ENCODE measurements around the gene MAPK8IP3. TPM values are rescaled to one million over a fixed set of nuclear protein-coding genes. Genes with fewer than 3 reads are reported as not detected.
"Not testable (repeated sequence)": the region's sequence is repeated elsewhere in the genome, so short reads cannot be mapped to it uniquely, and the experiment has no call there.

Gene MAPK8IP3
- total RNA-seq, 1 donor from 2014 or later: 147 TPM

DNA sequence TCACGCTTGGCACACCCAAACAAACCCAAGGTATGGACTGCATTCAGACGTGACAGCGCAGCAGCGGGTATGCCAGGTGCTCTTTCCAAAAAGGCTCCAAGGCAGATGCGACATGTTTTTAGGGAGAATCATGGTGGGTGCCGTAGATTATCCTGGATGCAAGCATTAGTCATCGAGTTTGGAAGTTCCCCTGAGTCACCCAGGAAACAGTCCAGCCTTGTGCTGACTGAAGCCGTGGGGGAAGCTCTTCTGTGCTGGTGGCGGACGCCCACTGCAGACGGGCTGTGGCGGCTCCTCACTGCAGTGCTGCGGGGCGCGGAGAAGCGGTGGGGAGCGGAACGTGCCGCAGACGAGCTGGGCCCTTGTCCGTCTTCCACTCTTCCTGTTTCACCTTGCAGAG, 14.0 kb upstream of the MAPK8IP3 start:
- DNase-seq (ENCODE audit: low spot score): no peak
- Mint-ChIP-seq H3K4me1 (ENCODE audit: unreplicated experiment) (no peaks in the 10 kb centered on the region), H3K4me3 (ENCODE audit: unreplicated experiment) (no peak overlapping the region), H3K36me3 (ENCODE audit: low read depth, unreplicated experiment) (peaks cover 54% of the 10 kb centered on the region), H3K27me3 (ENCODE audit: unreplicated experiment) (peaks cover 1% of the 10 kb centered on the region), H3K9me3 (ENCODE audit: unreplicated experiment) (no peaks in the 10 kb centered on the region), H3K27ac (ENCODE audit: unreplicated experiment) (no peak overlapping the region)
- TF ChIP-seq, protein P1, sequence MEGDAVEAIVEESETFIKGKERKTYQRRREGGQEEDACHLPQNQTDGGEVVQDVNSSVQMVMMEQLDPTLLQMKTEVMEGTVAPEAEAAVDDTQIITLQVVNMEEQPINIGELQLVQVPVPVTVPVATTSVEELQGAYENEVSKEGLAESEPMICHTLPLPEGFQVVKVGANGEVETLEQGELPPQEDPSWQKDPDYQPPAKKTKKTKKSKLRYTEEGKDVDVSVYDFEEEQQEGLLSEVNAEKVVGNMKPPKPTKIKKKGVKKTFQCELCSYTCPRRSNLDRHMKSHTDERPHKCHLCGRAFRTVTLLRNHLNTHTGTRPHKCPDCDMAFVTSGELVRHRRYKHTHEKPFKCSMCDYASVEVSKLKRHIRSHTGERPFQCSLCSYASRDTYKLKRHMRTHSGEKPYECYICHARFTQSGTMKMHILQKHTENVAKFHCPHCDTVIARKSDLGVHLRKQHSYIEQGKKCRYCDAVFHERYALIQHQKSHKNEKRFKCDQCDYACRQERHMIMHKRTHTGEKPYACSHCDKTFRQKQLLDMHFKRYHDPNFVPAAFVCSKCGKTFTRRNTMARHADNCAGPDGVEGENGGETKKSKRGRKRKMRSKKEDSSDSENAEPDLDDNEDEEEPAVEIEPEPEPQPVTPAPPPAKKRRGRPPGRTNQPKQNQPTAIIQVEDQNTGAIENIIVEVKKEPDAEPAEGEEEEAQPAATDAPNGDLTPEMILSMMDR (IDR thresholded peaks at IDR 0.05; ENCODE audit: unreplicated experiment): no peak

DNA sequence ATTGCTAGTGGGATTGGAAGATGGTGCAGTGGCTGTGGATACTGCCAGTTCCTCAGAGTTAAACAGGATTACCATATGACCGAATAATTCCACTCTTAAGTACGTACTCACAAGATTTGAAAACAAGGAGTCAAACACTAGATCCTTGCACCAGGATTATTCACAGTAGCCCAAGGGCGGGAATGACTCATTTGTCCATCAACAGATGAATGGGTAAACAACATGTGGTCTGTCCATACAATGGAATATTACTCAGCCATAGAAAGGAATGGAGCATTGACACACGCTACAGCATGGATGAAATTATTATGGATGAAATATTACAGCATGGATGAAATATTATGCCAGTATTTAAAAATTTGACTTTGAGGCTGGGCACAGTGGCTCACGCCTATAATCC, 9.1 kb upstream of the MAPK8IP3 start:
- H3K4me1 Mint-ChIP-seq (ENCODE audit: unreplicated experiment): no peaks in the 10 kb centered on the region
- no peak overlapping the region for H3K4me3 Mint-ChIP-seq (ENCODE audit: unreplicated experiment)
- H3K9me3 Mint-ChIP-seq (ENCODE audit: unreplicated experiment): no peaks in the 10 kb centered on the region
- peaks cover 59% of the 10 kb centered on the region for H3K36me3 Mint-ChIP-seq (ENCODE audit: low read depth, unreplicated experiment)
- TF ChIP-seq, protein P1 (IDR thresholded peaks at IDR 0.05; ENCODE audit: unreplicated experiment): no peak
- H3K27ac Mint-ChIP-seq (ENCODE audit: unreplicated experiment): no peak overlapping the region
- H3K27me3 Mint-ChIP-seq (ENCODE audit: unreplicated experiment): peaks cover 1% of the 10 kb centered on the region
- no peak for DNase-seq (ENCODE audit: low spot score)

DNA sequence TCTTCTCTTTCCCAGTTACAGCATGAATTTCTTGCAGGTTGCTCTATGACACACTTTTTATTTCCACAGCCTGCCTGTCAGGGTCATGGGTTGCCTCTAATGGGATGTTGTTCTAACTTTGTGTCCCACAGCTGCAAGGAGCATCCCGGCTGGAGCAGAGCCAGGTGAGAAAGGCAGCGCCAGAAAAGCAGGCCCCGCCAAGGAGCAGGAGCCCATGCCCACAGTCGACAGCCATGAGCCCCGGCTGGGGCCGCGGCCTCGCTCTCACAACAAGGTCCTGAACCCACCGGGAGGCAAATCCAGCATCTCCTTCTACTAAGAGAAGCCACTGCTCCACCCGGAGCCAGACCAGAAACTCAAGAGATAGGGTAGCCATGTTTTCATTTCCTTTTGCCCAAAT, 7.3 kb upstream of the MAPK8IP3 start:
- no peaks in the 10 kb centered on the region for H3K4me1 Mint-ChIP-seq (ENCODE audit: unreplicated experiment)
- H3K27me3 Mint-ChIP-seq (ENCODE audit: unreplicated experiment): no peaks in the 10 kb centered on the region
- H3K4me3 Mint-ChIP-seq (ENCODE audit: unreplicated experiment): no peak overlapping the region
- no peak overlapping the region for H3K27ac Mint-ChIP-seq (ENCODE audit: unreplicated experiment)
- H3K36me3 Mint-ChIP-seq (ENCODE audit: low read depth, unreplicated experiment): peaks cover 57% of the 10 kb centered on the region
- no peak for DNase-seq (ENCODE audit: low spot score)
- TF ChIP-seq, protein P1 (IDR thresholded peaks at IDR 0.05; ENCODE audit: unreplicated experiment): no peak
- H3K9me3 Mint-ChIP-seq (ENCODE audit: unreplicated experiment): no peaks in the 10 kb centered on the region

DNA sequence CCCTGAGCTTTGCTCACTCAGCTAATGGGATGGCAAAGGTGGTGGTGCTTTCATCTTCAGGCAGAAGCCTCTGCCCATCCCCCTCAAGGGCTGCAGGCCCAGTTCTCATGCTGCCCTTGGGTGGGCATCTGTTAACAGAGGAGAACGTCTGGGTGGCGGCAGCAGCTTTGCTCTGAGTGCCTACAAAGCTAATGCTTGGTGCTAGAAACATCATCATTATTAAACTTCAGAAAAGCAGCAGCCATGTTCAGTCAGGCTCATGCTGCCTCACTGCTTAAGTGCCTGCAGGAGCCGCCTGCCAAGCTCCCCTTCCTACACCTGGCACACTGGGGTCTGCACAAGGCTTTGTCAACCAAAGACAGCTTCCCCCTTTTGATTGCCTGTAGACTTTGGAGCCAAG, 5.7 kb upstream of the MAPK8IP3 start:
- Mint-ChIP-seq H3K9me3 (ENCODE audit: unreplicated experiment) (no peaks in the 10 kb centered on the region), H3K27ac (ENCODE audit: unreplicated experiment) (no peak overlapping the region), H3K4me3 (ENCODE audit: unreplicated experiment) (no peak overlapping the region), H3K36me3 (ENCODE audit: low read depth, unreplicated experiment) (peaks cover 47% of the 10 kb centered on the region), H3K4me1 (ENCODE audit: unreplicated experiment) (peaks cover 2% of the 10 kb centered on the region), H3K27me3 (ENCODE audit: unreplicated experiment) (peaks cover 3% of the 10 kb centered on the region)
- TF ChIP-seq, protein P1 (IDR thresholded peaks at IDR 0.05; ENCODE audit: unreplicated experiment): no peak
- no peak for DNase-seq (ENCODE audit: low spot score)

DNA sequence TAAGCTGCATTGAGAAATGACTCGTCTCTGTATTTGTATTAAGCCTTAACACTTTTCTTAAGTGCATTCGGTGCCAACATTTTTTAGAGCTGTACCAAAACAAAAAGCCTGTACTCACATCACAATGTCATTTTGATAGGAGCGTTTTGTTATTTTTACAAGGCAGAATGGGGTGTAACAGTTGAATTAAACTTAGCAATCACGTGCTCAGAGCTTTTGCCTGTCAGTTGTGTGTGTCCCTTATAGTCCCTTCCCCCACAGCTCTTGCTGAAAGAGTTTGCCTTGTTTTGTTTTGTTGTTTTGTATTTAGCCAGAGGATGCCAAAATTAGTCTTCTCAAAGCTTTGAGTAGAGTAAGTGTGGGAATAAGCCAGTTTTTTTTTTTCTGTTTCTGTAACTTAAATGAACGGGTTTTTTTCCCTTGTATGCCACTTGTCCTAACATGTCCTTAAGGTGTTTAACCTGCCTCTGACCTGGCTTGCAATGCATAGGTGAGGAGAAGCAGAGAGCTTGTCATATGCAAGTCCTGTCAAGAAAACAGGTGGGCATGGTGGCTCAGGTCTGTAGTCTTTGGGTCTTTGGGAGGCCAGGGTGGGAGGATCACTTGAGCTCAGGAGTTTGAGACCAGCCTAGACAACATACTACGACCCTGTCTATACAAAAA, 4.6 kb upstream of the MAPK8IP3 start:
- H3K27me3 Mint-ChIP-seq (ENCODE audit: unreplicated experiment): peaks cover 8% of the 10 kb centered on the region
- no peaks in the 10 kb centered on the region for H3K9me3 Mint-ChIP-seq (ENCODE audit: unreplicated experiment)
- DNase-seq (ENCODE audit: low spot score): no peak
- TF ChIP-seq, protein P1 (IDR thresholded peaks at IDR 0.05; ENCODE audit: unreplicated experiment): no peak
- H3K4me1 Mint-ChIP-seq (ENCODE audit: unreplicated experiment): peaks cover 5% of the 10 kb centered on the region
- no peak overlapping the region for H3K27ac Mint-ChIP-seq (ENCODE audit: unreplicated experiment)
- H3K4me3 Mint-ChIP-seq (ENCODE audit: unreplicated experiment): no peak overlapping the region
- H3K36me3 Mint-ChIP-seq (ENCODE audit: low read depth, unreplicated experiment): peaks cover 51% of the 10 kb centered on the region

DNA sequence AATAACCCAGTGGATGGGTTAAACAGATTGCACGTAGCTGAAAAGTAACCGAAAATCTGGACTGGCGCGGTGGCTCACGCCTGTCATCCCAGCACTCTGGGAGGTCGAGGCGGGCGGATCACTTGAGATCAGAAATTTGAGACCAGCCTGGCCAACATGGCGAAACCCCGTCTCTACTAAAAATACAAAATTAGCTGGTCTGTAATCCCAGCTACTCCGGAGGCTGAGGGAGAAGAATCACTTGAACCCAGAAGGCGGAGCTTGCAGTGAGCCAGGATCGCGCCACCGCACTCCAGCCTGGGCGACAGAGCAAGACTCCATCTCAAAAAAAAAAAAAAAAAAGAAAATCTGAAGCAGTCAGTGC, 689 bp upstream of the MAPK8IP3 start:
- Mint-ChIP-seq H3K4me1 (ENCODE audit: unreplicated experiment) (peaks cover 16% of the 10 kb centered on the region), H3K4me3 (ENCODE audit: unreplicated experiment) (peak overlapping the region; percentile 98), H3K27ac (ENCODE audit: unreplicated experiment) (peak overlapping the region; percentile 97), H3K36me3 (ENCODE audit: low read depth, unreplicated experiment) (peaks cover 29% of the 10 kb centered on the region), H3K27me3 (ENCODE audit: unreplicated experiment) (peaks cover 18% of the 10 kb centered on the region)
- H3K9me3 Mint-ChIP-seq (ENCODE audit: unreplicated experiment); DNase-seq (ENCODE audit: low spot score): not testable (repeated sequence)

All from endothelial cell (in vitro differentiated cells).